ENCODE measurements around the gene STRIT1.
"Not testable (repeated sequence)": the region's sequence is repeated elsewhere in the genome, so short reads cannot be mapped to it uniquely, and the experiment has no call there.

Gene STRIT1

DNA sequence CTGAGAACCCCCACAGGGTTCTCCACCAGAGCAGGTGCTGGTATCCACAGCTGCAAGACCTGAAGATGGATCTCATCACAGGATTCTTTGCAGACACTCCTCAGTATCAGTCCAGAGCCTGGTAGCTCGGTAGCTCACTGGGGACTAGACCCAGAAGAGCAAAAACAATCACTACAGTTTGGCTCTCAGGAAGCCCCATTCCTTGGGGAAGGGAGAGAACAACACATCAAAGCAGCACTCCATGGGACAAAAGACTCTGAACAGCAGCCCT, 22.2 kb downstream of the STRIT1 start:
- TF ChIP-seq, protein P1, sequence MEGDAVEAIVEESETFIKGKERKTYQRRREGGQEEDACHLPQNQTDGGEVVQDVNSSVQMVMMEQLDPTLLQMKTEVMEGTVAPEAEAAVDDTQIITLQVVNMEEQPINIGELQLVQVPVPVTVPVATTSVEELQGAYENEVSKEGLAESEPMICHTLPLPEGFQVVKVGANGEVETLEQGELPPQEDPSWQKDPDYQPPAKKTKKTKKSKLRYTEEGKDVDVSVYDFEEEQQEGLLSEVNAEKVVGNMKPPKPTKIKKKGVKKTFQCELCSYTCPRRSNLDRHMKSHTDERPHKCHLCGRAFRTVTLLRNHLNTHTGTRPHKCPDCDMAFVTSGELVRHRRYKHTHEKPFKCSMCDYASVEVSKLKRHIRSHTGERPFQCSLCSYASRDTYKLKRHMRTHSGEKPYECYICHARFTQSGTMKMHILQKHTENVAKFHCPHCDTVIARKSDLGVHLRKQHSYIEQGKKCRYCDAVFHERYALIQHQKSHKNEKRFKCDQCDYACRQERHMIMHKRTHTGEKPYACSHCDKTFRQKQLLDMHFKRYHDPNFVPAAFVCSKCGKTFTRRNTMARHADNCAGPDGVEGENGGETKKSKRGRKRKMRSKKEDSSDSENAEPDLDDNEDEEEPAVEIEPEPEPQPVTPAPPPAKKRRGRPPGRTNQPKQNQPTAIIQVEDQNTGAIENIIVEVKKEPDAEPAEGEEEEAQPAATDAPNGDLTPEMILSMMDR (IDR thresholded peaks at IDR 0.05; ENCODE audit: control insufficient read depth, extremely low read depth, insufficient read depth), result no peak
- no peak overlapping the region for H3K4me3 ChIP-seq (ENCODE audit: low read depth, low read length)
- no peak for DNase-seq (ENCODE audit: low read depth)

DNA sequence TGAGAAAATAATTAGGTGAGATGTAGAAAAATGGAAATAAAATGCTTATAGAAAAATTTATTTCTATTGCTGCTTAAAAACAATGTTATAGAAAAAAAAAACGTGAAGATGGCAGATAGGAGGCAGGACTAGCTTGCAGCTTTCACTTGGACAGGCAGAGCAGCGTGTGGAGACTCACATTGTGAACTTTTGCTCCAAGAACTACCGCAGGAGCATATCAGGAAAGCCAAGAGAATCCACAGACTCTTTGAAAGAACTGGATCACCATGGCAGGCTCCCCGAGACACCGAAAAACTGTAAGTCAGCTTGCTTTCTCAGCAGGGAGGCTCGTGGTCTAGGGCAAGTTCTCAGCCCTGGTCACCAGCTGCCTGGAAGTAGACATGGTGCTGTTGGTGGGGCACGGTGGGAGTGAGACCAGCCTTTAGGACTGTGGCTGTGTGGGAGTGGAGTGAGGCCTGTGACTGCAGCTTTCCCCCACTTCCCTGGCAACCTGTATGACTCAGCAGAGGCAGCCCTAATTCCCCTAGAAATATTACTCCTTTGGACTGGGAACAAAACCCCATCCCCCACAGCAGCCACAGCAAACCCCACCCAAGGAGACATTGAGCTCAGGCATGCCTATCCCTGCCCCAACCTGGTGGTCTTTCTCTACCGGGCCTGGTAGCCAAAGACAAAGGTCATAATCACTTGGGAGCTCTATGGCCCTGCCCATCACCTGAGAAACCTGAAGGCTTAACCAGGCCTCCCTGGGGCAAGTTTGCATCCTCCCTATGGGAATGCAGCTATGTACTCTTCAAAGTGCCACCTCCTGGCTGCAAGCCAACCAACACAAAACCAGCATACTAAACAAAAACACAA, 22.8 kb downstream of the STRIT1 start:
- TF ChIP-seq, protein P1 (IDR thresholded peaks at IDR 0.05; ENCODE audit: control insufficient read depth, extremely low read depth, insufficient read depth), result no peak
- H3K4me3 ChIP-seq (ENCODE audit: low read depth, low read length), result no peak overlapping the region
- DNase-seq (ENCODE audit: low read depth), result no peak

DNA sequence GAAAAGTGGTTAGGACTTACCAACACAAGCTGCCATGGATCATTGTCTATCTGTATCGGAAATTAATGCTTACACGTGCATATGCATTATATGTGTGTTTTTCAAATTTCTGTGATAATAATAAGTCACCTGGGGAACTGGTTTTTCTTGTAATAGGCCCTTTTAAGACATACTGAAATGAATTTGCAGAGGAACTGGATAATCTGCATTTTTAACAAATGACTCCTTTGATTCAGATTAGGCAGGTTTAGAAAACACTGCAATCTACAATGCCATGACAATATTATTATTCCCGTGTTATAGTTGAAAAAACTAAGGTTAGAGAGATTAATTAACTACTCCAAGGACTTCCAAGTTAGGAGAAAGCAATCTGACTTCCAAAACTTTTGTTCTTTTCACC, 23.4 kb downstream of the STRIT1 start:
- no peak for DNase-seq (ENCODE audit: low read depth)
- TF ChIP-seq, protein P1 (IDR thresholded peaks at IDR 0.05; ENCODE audit: control insufficient read depth, extremely low read depth, insufficient read depth), result no peak
- no peak overlapping the region for H3K4me3 ChIP-seq (ENCODE audit: low read depth, low read length)

DNA sequence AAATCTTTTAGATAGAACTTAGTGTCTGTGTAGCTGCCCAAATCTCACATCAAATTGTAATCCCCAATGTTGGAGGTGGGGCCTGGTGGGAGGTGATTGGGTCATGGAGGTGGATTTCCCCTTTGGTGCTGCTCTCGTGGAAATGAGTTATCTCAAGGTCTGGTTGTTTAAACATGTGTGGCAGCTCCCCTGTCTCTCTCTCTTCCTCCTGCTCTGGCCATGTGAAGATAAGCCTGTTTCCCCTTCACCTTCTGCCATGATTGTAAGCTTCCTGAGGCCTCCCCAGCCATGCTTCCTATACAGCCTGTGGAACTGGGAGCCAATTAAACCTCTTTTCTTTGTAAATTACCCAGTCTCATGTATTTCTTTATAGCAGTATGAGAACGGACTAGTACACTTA, 30.6 kb downstream of the STRIT1 start:
- not testable (repeated sequence) for H3K4me3 ChIP-seq (ENCODE audit: low read depth, low read length); DNase-seq (ENCODE audit: low read depth)

DNA sequence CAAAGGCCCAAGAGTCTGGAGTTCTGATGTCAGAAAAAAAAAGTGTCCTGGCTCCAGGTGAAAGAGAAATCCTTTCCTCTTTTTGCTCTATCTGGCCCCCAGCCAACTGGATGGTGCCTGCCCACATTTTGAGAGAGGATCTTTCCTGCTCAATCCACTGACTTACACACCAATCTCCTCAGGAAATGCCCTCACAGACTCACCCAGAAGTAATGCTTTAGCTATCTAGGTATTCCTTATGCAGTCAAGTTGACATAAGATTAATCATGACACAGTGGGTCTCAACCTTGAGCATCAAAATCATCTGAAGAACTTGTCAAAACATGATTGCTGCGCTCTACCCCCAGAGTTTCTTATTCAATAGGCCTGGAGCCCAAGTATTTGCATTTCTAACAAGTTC, 31.2 kb downstream of the STRIT1 start:
- DNase-seq (ENCODE audit: low read depth), result no peak
- no peak overlapping the region for H3K4me3 ChIP-seq (ENCODE audit: low read depth, low read length)
- TF ChIP-seq, protein P1 (IDR thresholded peaks at IDR 0.05; ENCODE audit: control insufficient read depth, extremely low read depth, insufficient read depth), result no peak

DNA sequence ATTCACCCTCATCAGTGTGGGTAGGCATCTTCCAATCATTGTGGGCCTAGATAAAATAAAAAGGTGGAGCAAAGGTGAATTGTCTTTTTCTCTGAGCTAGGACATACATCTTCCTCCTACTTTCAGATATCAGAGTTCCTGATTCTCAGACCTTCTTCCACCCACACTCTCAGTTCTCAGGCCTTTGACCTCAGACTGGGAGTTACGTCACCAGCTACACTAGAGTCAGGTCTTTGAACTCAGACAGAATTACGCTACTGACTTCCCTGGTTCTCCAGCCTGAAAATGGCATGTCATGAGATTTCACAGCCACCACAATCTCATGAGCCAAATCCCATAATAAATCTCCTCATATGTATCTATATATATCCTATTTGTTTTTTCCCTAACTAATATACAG, 39.0 kb downstream of the STRIT1 start:
- H3K4me3 ChIP-seq (ENCODE audit: low read depth, low read length), result no peak overlapping the region
- DNase-seq (ENCODE audit: low read depth), result no peak
- TF ChIP-seq, protein P1 (IDR thresholded peaks at IDR 0.05; ENCODE audit: control insufficient read depth, extremely low read depth, insufficient read depth), result no peak

DNA sequence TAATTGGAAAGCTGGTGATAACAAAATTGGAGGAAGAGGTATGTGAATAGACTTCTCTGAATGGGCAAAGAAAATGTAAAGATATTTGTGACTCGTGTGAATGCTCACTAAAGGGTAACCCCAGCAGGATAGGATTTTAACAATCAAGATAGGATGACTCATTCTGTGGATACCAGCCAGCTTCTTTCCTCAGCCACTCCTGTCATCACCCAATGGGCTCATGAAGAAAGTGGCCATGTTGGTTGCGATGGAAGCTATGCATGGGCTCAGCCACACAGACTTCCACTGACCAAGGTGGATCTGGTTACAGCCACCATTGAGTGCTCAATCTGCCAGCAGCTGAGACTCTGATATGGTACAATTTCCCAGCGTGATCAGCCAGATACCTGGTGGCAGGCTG, 40.9 kb downstream of the STRIT1 start:
- TF ChIP-seq, protein P1 (IDR thresholded peaks at IDR 0.05; ENCODE audit: control insufficient read depth, extremely low read depth, insufficient read depth), result no peak
- no peak overlapping the region for H3K4me3 ChIP-seq (ENCODE audit: low read depth, low read length)
- no peak for DNase-seq (ENCODE audit: low read depth)

Measured in LNCaP clone FGC (cell line).